Spleen (tissue), 11 donors: ENCODE measurements around the gene SH3BGR. TPM values are rescaled to one million over a fixed set of nuclear protein-coding genes. Genes with fewer than 3 reads are reported as not detected.

Experiments
- DNase-seq: peaks from one replicate; pipeline ENCODE4 v3.0.0-alpha.2; 2020
- H3K27ac ChIP-seq, 8 donors: fragments of 200-600 bp; sonication (generic) in 7 of 8; 1 replicate in 4 of 8; 2 replicates in 4 of 8; pipeline versions ENCODE4 v1.5.0 to v1.8.0; 2016 to 2021; ENCODE audit warnings: inconsistent platforms in 4 of 8, mild to moderate bottlenecking in 4 of 8, moderate library complexity in 1 of 8
- H3K27me3 ChIP-seq, 7 donors: fragments of 200-600 bp; sonication (generic) in 6 of 7; replicated peaks in 1 of 7; 1 replicate in 4 of 7; 2 replicates in 3 of 7; pipeline versions ENCODE4 v1.5.0 to v1.8.0; 2016 to 2021; ENCODE audit warnings: inconsistent platforms in 3 of 7, mild to moderate bottlenecking in 1 of 7
- H3K36me3 ChIP-seq, 6 donors: fragments of 200-600 bp; sonication (generic) in 5 of 6; 1 replicate in 4 of 6; 2 replicates in 2 of 6; pipeline versions ENCODE4 v1.5.0 to v1.8.0; 2016 to 2021; ENCODE audit warnings: inconsistent platforms in 2 of 6
- H3K4me1 ChIP-seq, 6 donors: fragments of 200-600 bp; sonication (generic) in 5 of 6; 1 replicate in 3 of 6; 2 replicates in 3 of 6; pipeline versions ENCODE4 v1.5.0 to v1.8.0; 2016 to 2021; ENCODE audit warnings: inconsistent platforms in 3 of 6
- H3K4me3 ChIP-seq, 8 donors: fragments of 200-600 bp; sonication (generic) in 7 of 8; 1 replicate in 4 of 8; 2 replicates in 4 of 8; pipeline versions ENCODE4 v1.5.0 to v1.8.0; 2016 to 2021; ENCODE audit warnings: inconsistent platforms in 4 of 8, mild to moderate bottlenecking in 4 of 8, moderate library complexity in 2 of 8
- H3K9me3 ChIP-seq, 8 donors: fragments of 200-600 bp; sonication (generic) in 7 of 8; 1 replicate in 4 of 8; 2 replicates in 4 of 8; pipeline versions ENCODE4 v1.5.0 to v1.8.0; 2016 to 2021; ENCODE audit warnings: inconsistent platforms in 4 of 8
- POLR2A ChIP-seq, 3 donors: fragments of 450-650 bp; IDR thresholded peaks; one replicate each; pipeline ENCODE4 v1.5.1; 2017; ENCODE audit warnings: antibody characterized with exemption in 3 of 3, mild to moderate bottlenecking in 1 of 3
- POLR2AphosphoS5 ChIP-seq, 3 donors: sonication (generic); formaldehyde crosslinking; IDR thresholded peaks; one replicate each; pipeline ENCODE4 v1.5.1; 2017; ENCODE audit warnings: antibody characterized with exemption in 3 of 3
- WGBS, 5 donors: extraction: QIAGEN DNeasy Blood & Tissue Kit in 3 of 5; methylation state at CpG; one replicate each; pipeline versions ENCODE4 v1.1.5 to v1.1.7; 2013 to 2018; 5-methylcytosine and 5-hydroxymethylcytosine counted together
- intact Hi-C: fragments of 100-400 bp; cut with DNase I; formaldehyde crosslinking; loops from one replicate; pipeline ENCODE4 v1.15.0; 2023; ENCODE audit warnings: low total_unique reads
- polyA plus RNA-seq, 3 donors: library from polyadenylated mRNA; stranded (reverse); fragments of 200-250 nt; gene quantifications; one replicate each; pipeline ENCODE4 v1.2.1, GENCODE V29; 2013
- total RNA-seq, 7 donors: library from RNA; depleted of rRNA in 3 of 7; stranded (reverse); fragments of >200 nt in 3 of 7; fragmentation: NEBNext Ultra II Directional in 4 of 7; extraction: Animal tissue kit (Norgen Biotek cat#: 25700) in 4 of 7; gene quantifications; one replicate each; pipeline versions ENCODE4 v1.1.0 to v1.2.1, GENCODE V29; 2016 to 2021
- TF ChIP-seq, protein P1 (sequence below), 11 experiments: fragments of 200-600 bp in 7 of 11; fragments of 450-650 bp in 4 of 11; sonication (generic) in 4 of 11; IDR thresholded peaks in 8 of 11; conservative IDR thresholded peaks in 3 of 11; 1 replicate in 7 of 11; 2 replicates in 4 of 11; pipeline versions ENCODE4 v1.4.0 to v1.8.0; 2016 to 2021; ENCODE audit warnings: antibody characterized with exemption in 11 of 11, inconsistent platforms in 4 of 11, mild to moderate bottlenecking in 1 of 11
- donor health status: healthy with polysubstance abuse.
- donor health status: DM: no; HTN: no; CAD: no; lungs with moderate emphysema.
- donor health status: DM: no; HTN: no; CAD: no.
- donor health status: Bipolar disorder and iron deficiency.
- donor health status: healthy.
- donor health status: DM: no; HTN: no; CAD: no.
- donor health status: DM: yes; HTN: yes; CAD: no.

The SH3BGR gene
- total and polyA plus RNA-seq, 10 donors, result 0.69 to 3.7 (median 2.1) TPM

DNA sequence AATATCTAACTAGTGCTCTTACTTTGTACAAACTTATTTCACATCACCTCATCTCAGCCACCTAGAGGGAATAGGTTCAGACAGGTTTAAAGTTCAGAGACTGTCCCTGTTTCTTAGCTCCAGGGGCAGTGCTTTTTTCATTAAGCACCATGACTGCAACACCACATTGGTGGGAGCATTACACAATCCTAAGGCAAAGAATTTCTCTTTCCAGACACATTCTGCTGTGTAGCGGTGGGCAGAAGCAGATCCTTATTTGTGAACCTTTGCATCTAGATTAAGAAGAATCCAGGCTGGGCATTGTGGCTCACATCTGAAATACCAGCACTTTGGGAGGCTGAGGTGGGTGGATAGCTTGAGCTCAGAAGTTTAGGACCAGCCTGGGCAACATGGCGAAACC, 22.3 kb upstream of the SH3BGR start:
- H3K4me3 ChIP-seq, result no peak overlapping the region
- DNase-seq, result no peak
- no peaks in the 10 kb centered on the region for H3K36me3 ChIP-seq
- H3K9me3 ChIP-seq, result no peaks in the 10 kb centered on the region
- TF ChIP-seq POLR2A (IDR thresholded peaks at IDR 0.05) (no peak), POLR2AphosphoS5 (IDR thresholded peaks at IDR 0.05) (no peak)
- TF ChIP-seq, protein P1, sequence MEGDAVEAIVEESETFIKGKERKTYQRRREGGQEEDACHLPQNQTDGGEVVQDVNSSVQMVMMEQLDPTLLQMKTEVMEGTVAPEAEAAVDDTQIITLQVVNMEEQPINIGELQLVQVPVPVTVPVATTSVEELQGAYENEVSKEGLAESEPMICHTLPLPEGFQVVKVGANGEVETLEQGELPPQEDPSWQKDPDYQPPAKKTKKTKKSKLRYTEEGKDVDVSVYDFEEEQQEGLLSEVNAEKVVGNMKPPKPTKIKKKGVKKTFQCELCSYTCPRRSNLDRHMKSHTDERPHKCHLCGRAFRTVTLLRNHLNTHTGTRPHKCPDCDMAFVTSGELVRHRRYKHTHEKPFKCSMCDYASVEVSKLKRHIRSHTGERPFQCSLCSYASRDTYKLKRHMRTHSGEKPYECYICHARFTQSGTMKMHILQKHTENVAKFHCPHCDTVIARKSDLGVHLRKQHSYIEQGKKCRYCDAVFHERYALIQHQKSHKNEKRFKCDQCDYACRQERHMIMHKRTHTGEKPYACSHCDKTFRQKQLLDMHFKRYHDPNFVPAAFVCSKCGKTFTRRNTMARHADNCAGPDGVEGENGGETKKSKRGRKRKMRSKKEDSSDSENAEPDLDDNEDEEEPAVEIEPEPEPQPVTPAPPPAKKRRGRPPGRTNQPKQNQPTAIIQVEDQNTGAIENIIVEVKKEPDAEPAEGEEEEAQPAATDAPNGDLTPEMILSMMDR (IDR thresholded peaks at IDR 0.05 in 8 of 11, conservative IDR thresholded peaks at IDR 0.05 in 3 of 11), result no peak
- no peaks in the 10 kb centered on the region for H3K27me3 ChIP-seq
- intact Hi-C loops, result no loop called here
- no peak overlapping the region for H3K27ac ChIP-seq
- no peaks in the 10 kb centered on the region for H3K4me1 ChIP-seq
- WGBS, 5 donors, result 45 to 97% (median 75%) methylated on average over 2 of the region's 2 CpGs

DNA sequence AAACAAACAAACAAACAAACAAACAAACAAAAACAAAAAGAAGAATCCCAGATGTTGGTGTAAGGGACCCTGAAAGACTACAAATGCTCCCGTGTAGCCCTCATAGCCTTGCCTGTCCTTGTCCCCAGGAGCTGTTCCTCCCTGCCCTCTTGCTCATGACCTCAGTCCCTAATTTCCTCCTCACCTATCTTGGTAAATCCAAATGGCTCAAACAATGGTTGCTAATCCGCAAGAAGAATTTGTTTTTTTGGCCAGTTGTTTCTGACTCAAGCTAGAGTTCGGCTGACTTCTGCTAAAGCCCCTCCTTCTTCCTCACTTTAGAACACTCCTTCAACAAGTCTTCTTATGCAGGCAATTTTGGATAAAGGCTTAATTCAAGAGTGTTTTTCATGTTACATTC, 21.8 kb upstream of the SH3BGR start:
- DNase-seq, result no peak
- H3K4me3 ChIP-seq, result no peak overlapping the region
- intact Hi-C loops, result no loop called here
- no peaks in the 10 kb centered on the region for H3K36me3 ChIP-seq
- TF ChIP-seq, protein P1 (IDR thresholded peaks at IDR 0.05 in 8 of 11, conservative IDR thresholded peaks at IDR 0.05 in 3 of 11), result no peak
- WGBS, 5 donors, result 81 to 93% (median 84%) methylated on average over 3 of the region's 3 CpGs
- no peaks in the 10 kb centered on the region for H3K4me1 ChIP-seq
- no peaks in the 10 kb centered on the region for H3K27me3 ChIP-seq
- H3K9me3 ChIP-seq, result no peaks in the 10 kb centered on the region
- no peak overlapping the region for H3K27ac ChIP-seq

DNA sequence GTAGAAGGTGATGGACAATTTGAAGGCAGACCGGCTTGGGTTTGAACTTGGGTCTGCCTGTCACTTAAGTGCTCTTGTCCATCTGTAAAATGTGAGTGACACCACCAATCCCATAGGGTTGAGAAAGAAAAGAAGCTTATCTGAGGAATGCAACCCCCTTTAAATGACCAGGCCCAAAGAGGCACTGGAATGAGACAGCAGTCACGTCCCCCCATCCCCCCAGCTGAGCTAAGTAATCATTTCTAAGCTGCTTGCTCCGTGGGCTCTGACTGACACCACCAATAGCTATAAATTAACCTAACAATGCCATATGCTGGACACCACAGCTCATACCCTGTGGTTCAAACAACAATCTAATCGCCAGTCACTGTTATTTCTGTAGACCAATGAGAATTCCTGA, 21.3 kb upstream of the SH3BGR start:
- Histone ChIP-seq H3K4me3 (no peak overlapping the region), H3K9me3 (no peaks in the 10 kb centered on the region), H3K27me3 (no peaks in the 10 kb centered on the region), H3K4me1 (no peaks in the 10 kb centered on the region), H3K27ac (no peak overlapping the region), H3K36me3 (no peaks in the 10 kb centered on the region)
- intact Hi-C loops, result no loop called here
- WGBS, 5 donors, result 58 to 80% (median 72%) methylated on average over 4 of the region's 4 CpGs
- no peak for DNase-seq
- no peak for TF ChIP-seq POLR2A (IDR thresholded peaks at IDR 0.05)
- TF ChIP-seq, protein P1 (IDR thresholded peaks at IDR 0.05 in 8 of 11, conservative IDR thresholded peaks at IDR 0.05 in 3 of 11), result no peak
- no peak for TF ChIP-seq POLR2AphosphoS5 (IDR thresholded peaks at IDR 0.05)

DNA sequence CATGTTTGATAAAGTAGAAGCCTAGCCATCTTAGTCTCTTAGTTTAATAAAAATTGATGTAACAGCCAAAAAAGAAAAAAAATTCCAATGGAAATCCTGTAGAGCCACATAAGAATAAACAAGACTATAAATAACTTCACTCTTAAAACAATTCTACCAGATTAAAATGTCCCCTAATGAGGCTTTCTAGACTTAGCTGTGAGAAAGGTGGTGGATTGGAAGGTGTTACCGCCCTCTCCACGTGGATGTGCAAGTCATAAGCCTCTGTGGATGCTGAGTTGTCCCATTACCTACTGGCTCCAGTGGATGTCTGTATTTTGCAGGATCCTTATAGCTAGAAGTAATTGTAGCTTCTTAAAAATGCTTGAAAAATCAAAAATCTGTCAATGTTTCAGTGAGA, 20.8 kb upstream of the SH3BGR start:
- Histone ChIP-seq H3K27ac (no peak overlapping the region), H3K27me3 (no peaks in the 10 kb centered on the region), H3K4me3 (no peak overlapping the region), H3K4me1 (no peaks in the 10 kb centered on the region), H3K9me3 (no peaks in the 10 kb centered on the region), H3K36me3 (no peaks in the 10 kb centered on the region)
- no peak for TF ChIP-seq POLR2AphosphoS5 (IDR thresholded peaks at IDR 0.05)
- TF ChIP-seq POLR2A (IDR thresholded peaks at IDR 0.05), result no peak
- TF ChIP-seq, protein P1 (IDR thresholded peaks at IDR 0.05 in 8 of 11, conservative IDR thresholded peaks at IDR 0.05 in 3 of 11), result no peak
- no peak for DNase-seq
- 78 to 95% (median 86%) methylated on average over 2 of the region's 2 CpGs for WGBS, 5 donors
- intact Hi-C loops, result no loop called here
